Activated CD8-positive, alpha-beta memory T cell treated with anti-CD3 and anti-CD28 coated beads, Interleukin-2, amount 50 U/mL, for 1 hour (primary cell): Measurements from ENCODE around the gene DMC1.

Experiments used
- DNase-seq: peaks from one replicate; pipeline ENCODE4 v3.0.0-alpha.2; 2020; ENCODE audit errors: extremely low read depth

DMC1 gene

GRCh38 chr22:38469306-38469781 is 100.6 kb downstream of the DMC1 start:
- no peak for DNase-seq
